Stomach (tissue), 4 donors: ENCODE data around the gene MCOLN2.
"Not testable (repeated sequence)": the region's sequence is repeated elsewhere in the genome, so short reads cannot be mapped to it uniquely, and the experiment has no call there.

Experiments
- POLR2A ChIP-seq, 4 donors: fragments of 450-650 bp; IDR thresholded peaks; one replicate each; pipeline ENCODE4 v1.6.1; 2016; ENCODE audit warnings: antibody characterized with exemption in 4 of 4, control low read depth in 2 of 4, mild to moderate bottlenecking in 1 of 4, moderate library complexity in 1 of 4
- TF ChIP-seq, protein P1 (sequence below), 7 experiments: fragments of 450-650 bp in 4 of 7; fragments of 200-600 bp in 3 of 7; sonication (generic) in 3 of 7; IDR thresholded peaks; one replicate each; pipeline ENCODE4 v1.5.1; 2016 to 2019; ENCODE audit warnings: antibody characterized with exemption in 7 of 7, control low read depth in 2 of 7, mild to moderate bottlenecking in 1 of 7

DNA sequence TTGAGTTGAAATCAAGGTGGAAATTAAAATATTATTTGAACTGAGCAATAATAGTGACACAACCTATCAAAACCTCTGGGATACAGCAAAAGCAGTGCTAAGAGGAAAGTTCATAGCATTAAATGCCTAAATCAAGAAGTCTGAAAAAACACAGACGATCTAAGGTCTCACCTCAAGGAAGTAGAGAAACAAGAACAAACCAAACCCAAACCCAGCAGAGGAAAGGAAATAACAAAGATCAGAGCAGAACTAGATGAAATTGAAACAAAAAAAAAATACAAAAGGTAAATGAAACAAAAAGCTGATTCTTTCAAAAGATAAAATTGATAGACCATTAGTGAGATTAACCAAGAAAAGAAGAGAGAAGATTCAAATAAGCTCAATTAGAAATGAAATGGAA lies 8.7 kb upstream of the MCOLN2 start:
- TF ChIP-seq, protein P1, sequence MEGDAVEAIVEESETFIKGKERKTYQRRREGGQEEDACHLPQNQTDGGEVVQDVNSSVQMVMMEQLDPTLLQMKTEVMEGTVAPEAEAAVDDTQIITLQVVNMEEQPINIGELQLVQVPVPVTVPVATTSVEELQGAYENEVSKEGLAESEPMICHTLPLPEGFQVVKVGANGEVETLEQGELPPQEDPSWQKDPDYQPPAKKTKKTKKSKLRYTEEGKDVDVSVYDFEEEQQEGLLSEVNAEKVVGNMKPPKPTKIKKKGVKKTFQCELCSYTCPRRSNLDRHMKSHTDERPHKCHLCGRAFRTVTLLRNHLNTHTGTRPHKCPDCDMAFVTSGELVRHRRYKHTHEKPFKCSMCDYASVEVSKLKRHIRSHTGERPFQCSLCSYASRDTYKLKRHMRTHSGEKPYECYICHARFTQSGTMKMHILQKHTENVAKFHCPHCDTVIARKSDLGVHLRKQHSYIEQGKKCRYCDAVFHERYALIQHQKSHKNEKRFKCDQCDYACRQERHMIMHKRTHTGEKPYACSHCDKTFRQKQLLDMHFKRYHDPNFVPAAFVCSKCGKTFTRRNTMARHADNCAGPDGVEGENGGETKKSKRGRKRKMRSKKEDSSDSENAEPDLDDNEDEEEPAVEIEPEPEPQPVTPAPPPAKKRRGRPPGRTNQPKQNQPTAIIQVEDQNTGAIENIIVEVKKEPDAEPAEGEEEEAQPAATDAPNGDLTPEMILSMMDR (IDR thresholded peaks at IDR 0.05), result not testable (repeated sequence)
- not testable (repeated sequence) for TF ChIP-seq POLR2A (IDR thresholded peaks at IDR 0.05)
